ENCODE data around the gene GOSR2.
A peak's percentile ranks its signal among the peaks of the same experiment; 100 is the strongest.

The GOSR2 gene

GRCh38 chr17:46922804-46923635 is at the start of gene GOSR2:
Gene GOSR2, plus strand, starts transcription at chr17:46923160. Its CDS starts 33 bp downstream, at chr17:46923193.
- peak; percentile 76 for DNase-seq (ENCODE audit: extremely low read depth, low read depth)
- TF ChIP-seq, protein P1, sequence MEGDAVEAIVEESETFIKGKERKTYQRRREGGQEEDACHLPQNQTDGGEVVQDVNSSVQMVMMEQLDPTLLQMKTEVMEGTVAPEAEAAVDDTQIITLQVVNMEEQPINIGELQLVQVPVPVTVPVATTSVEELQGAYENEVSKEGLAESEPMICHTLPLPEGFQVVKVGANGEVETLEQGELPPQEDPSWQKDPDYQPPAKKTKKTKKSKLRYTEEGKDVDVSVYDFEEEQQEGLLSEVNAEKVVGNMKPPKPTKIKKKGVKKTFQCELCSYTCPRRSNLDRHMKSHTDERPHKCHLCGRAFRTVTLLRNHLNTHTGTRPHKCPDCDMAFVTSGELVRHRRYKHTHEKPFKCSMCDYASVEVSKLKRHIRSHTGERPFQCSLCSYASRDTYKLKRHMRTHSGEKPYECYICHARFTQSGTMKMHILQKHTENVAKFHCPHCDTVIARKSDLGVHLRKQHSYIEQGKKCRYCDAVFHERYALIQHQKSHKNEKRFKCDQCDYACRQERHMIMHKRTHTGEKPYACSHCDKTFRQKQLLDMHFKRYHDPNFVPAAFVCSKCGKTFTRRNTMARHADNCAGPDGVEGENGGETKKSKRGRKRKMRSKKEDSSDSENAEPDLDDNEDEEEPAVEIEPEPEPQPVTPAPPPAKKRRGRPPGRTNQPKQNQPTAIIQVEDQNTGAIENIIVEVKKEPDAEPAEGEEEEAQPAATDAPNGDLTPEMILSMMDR (IDR thresholded peaks at IDR 0.05; ENCODE audit: low read depth, low read length, missing control alignments), result no peak
- peak within 1 kb of the TSS; percentile 90 for H3K4me3 ChIP-seq (replicated peaks; ENCODE audit: low read depth, low read length)

- DNase-seq (ENCODE audit: extremely low read depth, low read depth), result no peak
- H3K4me3 ChIP-seq (replicated peaks; ENCODE audit: low read depth, low read length), result no peak overlapping the region
- TF ChIP-seq, protein P1 (IDR thresholded peaks at IDR 0.05; ENCODE audit: low read depth, low read length, missing control alignments), result no peak
These were observed 48.9 kb upstream of the GOSR2 start for GRCh38 chr17:46873941-46874645.

DNA sequence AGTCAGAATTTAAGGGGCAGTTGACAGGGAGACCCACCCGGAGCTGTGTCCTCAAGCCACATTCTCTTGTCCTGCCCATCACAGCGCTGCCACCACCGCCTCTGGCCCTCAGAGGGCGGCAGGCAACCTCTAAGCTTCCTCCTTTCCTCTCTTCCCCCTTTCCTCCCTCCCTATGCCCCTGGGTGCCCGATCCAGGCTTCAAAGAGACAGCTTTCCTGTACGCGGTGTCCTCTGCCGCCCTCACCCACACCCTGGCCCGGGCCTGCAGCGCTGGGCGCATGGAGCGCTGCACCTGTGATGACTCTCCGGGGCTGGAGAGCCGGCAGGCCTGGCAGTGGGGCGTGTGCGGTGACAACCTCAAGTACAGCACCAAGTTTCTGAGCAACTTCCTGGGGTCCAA is 48.1 kb upstream of the GOSR2 start:
- TF ChIP-seq, protein P1 (IDR thresholded peaks at IDR 0.05; ENCODE audit: low read depth, low read length, missing control alignments), result no peak
- no peak overlapping the region for H3K4me3 ChIP-seq (replicated peaks; ENCODE audit: low read depth, low read length)
- DNase-seq (ENCODE audit: extremely low read depth, low read depth), result no peak

- no peak overlapping the region for H3K4me3 ChIP-seq (replicated peaks; ENCODE audit: low read depth, low read length)
- DNase-seq (ENCODE audit: extremely low read depth, low read depth), result no peak
- TF ChIP-seq, protein P1 (IDR thresholded peaks at IDR 0.05; ENCODE audit: low read depth, low read length, missing control alignments), result no peak
These were observed 47.1 kb upstream of the GOSR2 start for GRCh38 chr17:46875849-46876352.

GRCh38 chr17:46876353-46876887 is 46.5 kb upstream of the GOSR2 start:
- no peak for DNase-seq (ENCODE audit: extremely low read depth, low read depth)
- H3K4me3 ChIP-seq (replicated peaks; ENCODE audit: low read depth, low read length), result no peak overlapping the region
- TF ChIP-seq, protein P1 (IDR thresholded peaks at IDR 0.05; ENCODE audit: low read depth, low read length, missing control alignments), result peak; percentile 32

DNA sequence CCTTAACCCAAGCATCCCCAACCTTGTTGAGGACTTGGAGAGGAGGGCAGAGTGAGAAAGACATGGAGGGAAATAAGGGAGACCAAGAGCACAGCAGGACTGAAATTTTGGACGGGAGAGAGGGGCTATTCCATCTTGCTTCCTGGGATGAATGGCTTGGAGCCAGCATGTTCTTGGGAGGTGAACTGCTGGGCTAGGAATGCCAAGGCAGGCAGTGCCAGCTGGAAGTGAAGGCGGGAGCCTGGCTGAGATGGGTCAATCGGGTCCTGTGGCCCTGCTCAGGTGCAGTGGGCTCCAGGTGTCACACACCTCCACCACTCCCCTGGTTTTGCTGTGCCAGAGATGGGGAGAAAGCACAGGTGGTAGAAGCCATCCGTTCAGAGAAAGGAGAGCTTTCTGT is 46.0 kb upstream of the GOSR2 start:
- TF ChIP-seq, protein P1 (IDR thresholded peaks at IDR 0.05; ENCODE audit: low read depth, low read length, missing control alignments), result no peak
- no peak for DNase-seq (ENCODE audit: extremely low read depth, low read depth)
- no peak overlapping the region for H3K4me3 ChIP-seq (replicated peaks; ENCODE audit: low read depth, low read length)

Data from HFF-Myc (cell line).